GM19025 (cell line): ENCODE measurements around the gene PSD2.

ENCODE experiments used
- ATAC-seq: cut with Tn5 transposase; IDR thresholded peaks from one replicate; pipeline ENCODE4 v1.9.1; 2021; ENCODE audit warnings: mild to moderate bottlenecking, low read depth, moderate library complexity; ENCODE audit not compliant: unreplicated experiment

Gene PSD2

DNA sequence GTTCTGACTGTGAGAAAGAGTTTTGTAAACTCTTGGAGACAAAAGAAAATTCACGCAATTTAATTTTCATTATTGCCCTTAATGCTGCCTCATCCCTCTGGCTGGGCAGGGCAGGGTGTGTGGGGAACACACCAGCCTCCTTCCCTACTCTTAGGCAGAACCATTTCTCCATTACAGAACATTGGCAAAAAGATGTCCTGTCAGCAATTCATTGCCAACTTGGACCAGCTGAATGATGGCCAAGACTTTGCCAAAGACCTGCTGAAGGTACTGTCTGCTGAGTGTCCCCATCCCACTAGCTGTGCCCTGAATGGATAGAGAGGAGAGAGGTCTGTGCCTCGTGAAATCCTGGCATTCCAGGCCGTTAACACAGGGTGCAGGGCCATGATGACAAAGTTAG is 37.9 kb downstream of the PSD2 start:
- ATAC-seq = no peak

DNA sequence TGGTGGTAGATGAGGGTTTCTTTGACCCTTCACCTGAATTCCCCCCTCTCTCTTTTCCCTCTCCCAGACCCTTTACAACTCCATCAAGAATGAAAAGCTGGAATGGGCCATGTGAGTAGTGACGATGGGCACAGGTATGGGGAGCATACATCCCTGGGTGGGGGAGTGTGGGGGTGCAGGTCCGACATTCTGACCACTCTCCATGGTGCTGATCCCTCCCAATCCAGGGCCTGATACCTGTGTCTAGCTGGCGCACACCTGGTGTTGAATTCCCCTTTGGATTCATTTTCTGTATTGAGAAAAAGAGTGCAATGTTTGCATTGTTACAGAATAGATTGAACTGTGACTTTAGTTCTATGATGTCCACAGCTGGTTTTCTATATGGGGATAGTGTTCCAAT is 40.0 kb downstream of the PSD2 start:
- ATAC-seq = no peak

DNA sequence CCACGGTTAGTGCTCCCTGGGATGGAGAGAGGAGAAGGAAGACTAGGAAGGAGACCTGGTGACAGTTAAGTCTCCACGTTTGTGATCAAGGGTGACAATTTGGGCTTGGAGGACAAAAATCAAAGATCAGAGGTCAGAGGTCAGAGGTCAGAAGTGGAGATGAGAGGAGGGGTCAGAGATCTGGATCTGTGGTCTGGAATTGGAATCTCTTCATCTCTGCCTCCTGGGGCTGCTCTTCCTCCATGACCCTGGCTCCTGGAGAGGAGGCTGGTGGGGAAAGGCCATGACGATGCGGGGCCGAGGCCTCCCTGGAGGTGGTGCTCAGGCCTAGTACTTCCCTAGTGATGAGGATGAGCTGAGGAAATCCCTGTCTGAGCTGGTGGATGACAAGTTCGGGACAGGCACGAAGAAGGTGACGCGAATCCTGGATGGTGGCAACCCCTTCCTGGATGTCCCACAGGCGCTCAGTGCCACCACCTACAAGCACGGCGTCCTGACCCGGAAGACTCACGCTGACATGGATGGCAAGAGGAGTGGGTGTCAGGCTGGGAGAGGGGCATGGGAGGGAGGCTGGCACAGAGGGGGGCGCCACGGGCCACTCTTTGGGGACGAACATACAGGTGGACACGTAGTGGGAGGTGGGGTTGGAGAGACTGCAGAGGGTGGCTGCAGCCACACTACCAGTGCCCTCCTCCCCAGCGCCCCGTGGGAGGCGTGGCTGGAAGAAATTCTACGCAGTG is 41.0 kb downstream of the PSD2 start:
- no peak for ATAC-seq

DNA sequence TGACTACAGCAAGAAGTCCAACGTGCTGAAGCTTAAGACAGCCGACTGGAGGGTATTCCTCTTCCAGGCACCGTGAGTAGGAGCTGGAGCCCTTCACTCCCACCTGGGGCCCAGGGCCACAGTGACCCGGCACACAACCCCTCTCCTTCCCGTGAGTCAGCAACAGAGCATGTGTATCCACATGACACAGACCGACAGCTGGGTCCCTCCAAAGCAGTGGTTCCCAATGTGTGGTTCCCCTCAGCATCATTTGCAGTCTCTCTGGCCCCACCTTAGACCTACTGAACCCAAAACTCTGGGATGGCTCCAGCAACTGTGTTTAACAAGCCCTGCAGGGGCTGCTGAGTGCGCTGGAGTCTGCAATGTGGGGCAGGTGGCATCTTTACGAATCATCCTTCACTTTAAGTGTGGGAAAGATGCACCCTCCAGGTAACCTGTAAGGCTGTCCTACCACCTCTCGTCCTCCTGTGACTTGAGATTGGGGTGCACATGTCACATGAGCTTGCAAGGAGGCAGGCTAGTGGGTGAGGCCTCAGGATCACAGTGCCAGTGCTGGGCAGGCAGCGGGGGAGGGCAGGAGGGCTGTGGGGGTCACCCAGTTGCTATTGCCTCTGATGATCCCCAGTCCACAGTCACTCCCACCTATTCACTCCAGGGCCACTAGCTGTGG is 42.2 kb downstream of the PSD2 start:
- no peak for ATAC-seq

DNA sequence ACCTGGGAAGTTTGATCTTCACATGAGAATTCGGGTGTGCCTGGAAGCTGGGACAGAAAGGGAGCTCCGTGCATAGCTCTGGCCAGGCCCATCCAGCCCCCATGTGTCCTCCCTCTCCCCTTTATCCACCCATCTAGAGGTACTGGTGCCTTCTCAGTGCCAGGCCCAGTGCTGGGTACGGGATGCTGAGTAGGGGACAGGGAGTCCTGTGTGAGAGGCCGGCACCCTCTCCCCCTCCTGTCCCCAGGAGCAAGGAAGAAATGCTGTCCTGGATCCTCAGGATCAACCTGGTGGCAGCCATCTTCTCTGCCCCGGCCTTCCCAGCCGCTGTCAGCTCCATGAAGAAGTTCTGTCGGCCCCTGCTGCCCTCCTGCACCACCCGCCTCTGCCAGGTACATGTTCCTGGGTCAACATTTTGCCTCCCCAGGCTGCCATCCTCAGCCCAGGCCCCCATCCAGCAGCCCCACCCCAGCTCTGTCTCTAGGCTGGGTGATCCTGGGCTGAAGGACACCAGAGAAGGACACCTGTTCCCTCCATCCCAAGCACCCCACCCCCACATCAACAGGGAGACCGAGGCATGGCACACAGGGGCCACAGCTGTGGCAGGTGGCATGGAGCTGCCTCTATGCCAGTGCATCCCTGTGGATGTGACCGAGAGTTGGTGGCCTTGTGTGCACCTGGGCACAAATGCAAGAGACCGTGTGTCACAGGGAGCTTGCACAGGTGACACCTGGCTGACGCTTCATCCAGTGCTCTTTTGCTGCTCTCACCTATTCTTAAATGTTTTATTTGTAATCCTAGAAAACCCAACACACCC is 43.0 kb downstream of the PSD2 start:
- no peak for ATAC-seq

DNA sequence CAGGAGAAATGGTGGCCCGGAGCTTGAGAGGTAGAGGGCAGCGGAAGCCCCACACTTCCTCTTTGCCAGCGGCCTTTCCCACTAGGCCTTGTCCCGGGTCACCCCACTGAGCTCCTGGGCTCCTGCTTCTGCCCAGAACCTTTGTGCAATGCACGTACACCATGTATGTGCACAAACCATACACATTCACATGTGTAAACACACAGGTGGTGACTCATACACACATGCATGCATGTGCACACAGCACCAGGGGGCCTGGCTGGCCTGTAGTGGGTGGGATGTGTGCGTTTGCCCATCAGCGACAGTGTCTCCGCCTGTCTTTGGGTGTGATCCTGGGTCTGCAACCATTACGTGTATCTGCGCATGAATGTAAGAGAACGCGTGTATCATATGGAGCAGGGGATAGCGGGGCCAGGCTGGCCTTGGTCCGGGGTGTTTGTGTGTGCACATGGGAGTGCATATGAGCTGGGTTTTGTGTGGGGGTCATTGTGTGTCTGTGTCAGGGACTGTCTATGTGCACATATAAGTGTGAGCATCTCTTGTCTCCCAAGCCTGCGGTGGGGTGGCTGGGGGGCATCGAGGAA is 43.7 kb downstream of the PSD2 start:
- ATAC-seq = no peak

DNA sequence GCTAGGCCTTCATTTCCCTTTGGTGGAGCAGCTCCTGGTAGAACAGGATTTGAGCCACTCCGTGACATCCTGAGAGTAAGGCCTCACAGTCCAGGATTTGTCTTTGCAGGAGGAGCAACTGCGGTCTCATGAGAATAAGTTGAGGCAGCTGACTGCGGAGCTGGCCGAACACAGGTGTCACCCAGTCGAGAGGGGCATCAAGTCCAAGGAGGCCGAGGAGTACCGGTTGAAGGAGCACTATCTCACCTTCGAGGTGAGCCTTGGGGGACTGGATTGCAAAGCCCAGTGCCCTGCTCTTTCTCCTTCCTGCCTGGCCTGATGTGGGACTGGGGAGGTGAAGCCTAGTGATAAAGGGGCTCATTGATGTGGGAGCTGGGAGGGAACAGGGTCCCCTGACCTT is 44.3 kb downstream of the PSD2 start:
- ATAC-seq = no peak

DNA sequence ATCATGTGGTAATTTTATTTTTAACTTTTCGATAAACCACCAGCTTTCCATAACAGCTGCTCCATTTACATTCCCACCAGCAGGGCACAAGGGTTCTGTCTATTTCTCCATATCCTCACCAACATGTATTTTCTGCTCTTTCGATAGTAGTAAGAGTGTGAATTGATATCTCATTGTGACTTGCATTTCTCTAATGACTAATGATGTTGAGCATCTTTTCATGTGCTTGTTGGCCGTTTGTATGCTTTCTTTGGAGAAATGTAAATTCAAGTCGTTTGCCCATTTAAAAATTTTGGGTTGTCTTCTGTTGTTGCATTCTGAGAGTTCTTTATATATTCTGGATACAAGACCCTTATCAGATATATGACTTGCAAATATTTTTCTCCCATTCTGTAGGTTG is 45.9 kb downstream of the PSD2 start:
- no peak for ATAC-seq

DNA sequence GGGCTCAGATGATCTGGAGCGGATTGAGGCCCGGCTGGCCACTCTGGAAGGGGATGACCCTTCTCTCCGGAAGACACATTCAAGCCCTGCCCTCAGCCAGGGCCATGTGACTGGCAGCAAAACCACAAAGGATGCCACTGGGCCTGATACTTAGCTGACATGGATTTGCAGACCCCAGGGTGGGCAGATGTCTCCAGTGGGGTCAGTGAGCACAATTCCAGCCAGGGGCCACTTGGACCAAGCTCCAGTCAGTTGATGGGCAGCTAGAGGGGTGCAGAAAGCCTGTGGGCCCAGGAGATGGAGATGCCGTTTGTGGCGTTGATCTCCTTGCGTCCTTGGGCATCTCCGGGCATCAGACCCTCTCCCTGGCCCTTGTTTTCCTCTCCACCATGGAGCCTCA is 46.7 kb downstream of the PSD2 start:
- no peak for ATAC-seq

DNA sequence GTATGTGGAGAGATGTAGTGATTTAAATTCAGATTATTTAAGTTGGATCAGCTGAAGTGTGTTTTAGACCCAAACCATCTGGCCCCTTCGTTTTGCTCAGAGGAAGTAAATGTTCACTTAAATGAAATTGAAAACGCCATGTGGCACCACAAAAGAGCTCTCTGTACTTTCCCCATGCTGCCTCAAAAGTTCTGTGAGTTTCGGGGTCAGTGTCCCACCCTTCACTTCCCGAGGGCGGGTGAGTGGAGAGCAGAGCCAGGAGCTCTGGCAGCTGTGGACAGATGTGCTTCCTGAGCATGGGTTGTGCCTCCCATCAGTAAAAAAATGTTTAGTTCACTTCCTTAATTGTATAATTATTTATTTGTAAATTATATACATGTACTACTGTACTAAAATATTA is 48.4 kb downstream of the PSD2 start:
- no peak for ATAC-seq

DNA sequence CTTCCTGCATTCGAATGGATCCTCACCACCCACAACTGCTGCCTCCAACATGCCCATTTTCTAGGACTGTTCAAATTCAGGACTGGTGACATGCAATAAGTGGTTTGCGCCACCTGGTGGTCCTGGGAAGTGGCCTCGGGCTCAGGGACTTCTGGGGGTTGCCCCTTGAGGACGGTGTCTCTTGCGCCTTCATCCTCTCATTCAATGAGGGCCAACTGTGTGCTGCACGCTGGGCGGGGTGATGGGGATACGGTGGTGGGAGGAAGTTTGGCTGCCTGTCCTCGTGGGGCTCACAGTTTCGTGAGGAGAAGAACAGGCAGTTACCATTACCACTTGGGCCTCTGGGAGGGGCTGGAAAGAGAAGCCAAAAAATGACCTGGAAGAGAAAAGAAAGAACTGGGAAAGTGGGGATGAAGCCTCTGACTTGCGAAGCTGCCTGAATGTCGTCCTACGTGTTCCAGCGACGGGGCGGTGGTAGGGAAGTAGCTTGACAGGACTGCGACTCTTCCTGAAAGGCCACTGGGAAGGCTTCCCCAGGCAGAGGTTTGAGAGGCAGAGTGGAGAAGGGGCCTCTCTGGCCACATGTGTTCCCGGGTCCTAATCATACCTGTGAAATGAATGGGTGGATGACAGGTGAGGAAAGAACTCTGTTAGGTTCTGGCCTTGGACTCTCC is 49.0 kb downstream of the PSD2 start:
- ATAC-seq = no peak

DNA sequence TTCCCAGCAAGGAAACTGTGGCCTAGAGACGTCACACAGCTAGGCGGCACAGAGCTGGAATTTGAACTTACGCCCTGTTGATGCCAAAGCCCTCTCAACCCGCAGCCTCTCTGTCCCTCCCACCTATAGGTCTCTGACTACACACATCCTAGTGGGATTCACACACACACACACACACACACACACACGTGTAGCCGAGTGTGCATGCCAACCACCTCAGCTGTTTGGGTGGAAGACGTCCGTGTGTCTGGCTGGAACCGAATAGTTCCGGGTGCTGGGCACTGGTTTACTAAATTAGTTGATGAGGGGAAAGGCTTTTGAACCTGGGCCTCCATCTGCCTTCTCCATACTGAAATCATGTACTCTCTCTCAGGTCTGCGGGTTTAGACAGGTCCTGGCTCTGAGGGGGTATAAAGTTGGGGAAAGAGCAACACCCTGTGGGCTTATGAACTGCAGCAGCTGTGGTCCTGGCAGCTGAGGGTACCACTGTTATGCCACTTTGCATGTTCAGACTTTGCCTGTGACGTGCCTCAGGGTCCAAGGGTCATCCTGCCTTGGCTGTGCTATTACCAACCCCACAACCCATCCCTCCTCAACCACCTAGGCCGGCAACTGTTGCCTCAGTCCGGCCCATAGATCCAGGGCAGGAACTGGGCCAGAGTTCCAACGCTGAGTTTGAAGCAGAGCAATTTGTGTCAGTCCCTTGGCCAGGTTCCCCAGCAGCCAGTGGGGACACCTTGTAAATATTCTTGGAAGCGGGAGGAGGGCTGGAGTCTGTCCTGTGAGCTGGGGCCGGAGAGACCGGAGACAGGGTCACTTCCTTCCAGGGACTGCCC is 50.5 kb downstream of the PSD2 start:
- no peak for ATAC-seq

DNA sequence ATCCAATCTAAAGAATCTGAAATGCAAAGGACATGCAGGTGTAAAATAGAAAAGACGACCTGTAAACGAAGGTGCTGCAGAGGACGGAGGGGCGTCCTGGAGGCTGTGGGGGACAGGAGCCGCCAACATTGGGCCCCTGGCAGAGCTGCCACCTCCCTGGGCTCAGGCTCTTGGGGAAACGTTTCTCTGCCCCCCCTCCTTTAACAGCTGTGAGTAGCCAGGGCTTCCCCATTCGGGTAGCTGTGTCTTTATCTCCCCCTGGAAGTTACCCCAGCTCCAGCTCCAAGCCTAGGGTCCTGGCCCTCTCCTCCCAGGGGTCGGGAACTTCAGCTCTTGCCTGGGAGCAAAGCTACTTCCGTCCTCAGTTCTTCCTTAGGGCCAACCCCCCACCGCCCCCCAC is 51.5 kb downstream of the PSD2 start:
- no peak for ATAC-seq

DNA sequence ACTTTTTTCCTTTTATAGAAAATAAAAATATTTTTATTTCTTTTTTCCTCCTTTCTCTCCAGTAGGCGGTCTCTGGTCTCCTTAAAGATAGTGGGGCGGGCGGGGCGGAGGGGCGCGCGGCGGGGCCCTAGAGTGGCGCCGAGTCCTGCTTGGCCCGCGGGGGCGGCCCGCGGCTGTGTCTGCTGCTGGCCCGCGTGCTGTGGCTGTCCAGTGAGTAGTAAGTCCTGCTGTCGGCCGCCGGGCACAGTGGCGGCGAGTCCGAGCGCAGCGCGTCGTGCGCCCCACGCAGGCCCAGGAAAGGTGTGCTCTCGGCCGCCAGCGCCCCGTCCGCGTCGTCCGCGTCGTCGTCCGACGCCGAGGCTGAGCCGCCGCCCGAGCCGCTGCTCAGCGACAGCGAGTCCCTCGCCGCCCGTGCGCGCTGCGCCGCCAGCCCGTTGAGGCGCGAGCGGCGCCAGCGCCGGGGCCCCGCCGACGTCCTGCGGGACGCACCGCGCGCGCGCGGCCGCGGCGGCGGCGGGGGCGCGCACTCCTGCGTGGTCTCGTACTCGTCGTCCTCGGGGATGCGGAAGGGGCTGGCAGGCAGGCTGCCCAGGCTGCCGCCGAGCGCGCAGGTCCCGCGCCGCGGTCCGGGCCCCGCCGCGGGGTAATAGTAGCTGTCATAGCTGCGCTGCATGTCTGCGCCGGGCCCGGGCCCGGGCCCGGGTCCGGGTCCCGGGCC is 52.3 kb downstream of the PSD2 start:
- peak; percentile 66 for ATAC-seq

DNA sequence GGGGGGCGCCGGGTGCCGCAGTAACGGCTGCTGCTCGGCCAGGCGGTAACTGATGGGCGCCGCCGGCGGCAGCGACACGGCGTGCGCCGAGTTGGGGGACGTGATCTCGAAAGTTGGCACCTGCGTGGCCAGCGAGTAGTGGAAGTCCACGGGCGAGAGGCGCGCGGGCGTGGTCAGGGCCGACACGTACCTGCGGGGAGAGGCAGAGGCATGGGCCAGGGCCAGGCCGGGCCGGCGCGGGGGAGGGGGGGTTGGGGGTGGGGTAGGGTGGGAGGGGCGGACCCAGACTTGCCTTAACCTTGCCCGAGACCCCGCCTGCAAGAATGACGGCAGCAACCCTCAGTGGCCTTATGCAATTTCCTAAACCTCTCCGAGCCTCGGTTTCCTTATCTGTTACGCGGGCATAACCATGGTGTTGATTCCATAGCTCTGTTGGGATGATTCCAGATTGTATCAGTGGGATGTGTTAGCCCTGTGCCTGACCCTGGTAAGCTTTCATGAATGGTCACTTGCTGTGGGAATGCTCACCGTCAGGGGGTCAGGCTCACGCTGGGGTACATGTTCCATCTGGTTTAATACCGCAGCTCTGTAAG is 53.0 kb downstream of the PSD2 start:
- ATAC-seq = no peak

DNA sequence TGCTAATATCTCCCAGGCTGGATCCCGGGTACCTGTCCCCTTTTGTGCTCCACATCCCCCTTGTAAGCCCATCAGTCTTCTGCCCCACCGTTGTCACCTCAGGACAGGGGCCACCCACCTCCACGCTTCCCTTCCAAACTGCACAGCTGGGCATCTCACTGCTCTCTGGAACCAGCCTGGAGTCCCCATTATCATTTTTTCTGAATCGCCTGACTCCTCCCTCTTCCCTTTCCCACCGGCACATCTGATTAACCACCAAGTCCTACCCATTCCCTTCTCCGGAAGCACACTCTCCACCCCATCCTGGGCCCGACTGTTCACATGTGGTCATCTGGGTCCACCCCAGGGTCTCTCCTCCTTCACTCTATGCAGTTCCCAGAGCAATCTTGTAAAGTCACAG is 53.9 kb downstream of the PSD2 start:
- ATAC-seq = no peak

DNA sequence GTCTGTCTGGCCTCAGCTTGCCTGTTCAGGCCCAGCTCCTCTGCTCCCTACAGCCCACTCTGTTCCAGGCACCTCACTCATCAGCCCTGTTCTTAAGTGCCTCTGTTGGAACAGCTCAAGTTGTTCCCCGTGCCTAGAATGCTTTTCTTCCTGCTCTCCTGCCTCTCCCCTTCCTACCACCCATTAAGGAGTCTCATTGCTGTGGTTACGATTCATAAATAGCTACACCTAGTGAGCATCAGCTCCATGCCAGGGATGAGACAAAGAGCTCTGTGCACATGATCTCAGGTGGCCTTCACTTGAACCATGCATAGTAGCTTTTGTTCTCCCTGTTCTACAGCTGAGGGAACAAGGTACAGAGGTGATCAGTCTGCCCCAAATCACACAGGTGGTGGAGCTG is 54.3 kb downstream of the PSD2 start:
- ATAC-seq = no peak

DNA sequence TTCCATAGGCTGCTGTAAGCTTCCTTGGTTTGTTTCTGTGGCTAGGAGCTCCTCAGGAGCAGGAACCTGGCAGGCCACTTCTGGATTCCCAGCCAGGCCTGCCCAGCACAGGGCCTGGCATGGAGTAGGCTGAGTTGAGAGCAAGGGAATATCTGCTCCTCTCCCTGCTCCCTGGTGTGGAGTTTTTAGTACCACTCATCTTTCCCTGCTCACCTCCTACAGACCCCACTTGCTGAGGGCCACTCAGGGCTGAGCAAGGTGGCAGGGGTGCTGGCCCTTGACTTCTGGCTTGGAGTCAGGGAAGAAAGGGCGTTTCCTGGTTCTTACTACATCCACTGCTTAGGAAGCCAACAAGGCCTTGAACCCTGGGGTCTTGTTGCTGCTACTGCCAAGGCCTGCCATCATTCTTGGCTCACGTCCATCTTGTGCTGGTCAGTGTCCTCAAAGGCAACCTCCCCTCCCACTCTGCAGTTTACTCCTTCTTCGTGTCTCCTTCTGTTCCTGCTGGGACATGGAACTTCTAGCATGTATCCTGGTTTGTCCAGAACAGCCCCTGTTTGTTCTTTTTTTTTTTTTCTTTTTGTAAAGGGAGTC is 54.9 kb downstream of the PSD2 start:
- ATAC-seq = no peak
